EH (cell line): ENCODE results near the gene PPP4C.
A peak's percentile ranks its signal among the peaks of the same experiment; 100 is the strongest.

Source experiments
- DNase-seq: peaks from one replicate; pipeline ENCODE4 v3.0.0-alpha.2; 2015; ENCODE audit warnings: low read depth

PPP4C gene

GRCh38 chr16:30082545-30083090, 6.8 kb downstream of the PPP4C start:
- DNase-seq, result no peak

GRCh38 chr16:30083216-30084055, 7.6 kb downstream of the PPP4C start:
- DNase-seq, result no peak

GRCh38 chr16:30084096-30084815, 8.5 kb downstream of the PPP4C start:
- DNase-seq, result no peak

- no peak for DNase-seq
Observed at GRCh38 chr16:30084816-30085159, 9.0 kb downstream of the PPP4C start.

- no peak for DNase-seq
Observed at GRCh38 chr16:30085247-30085646, 9.5 kb downstream of the PPP4C start.

GRCh38 chr16:30085820-30086219, 10.0 kb downstream of the PPP4C start:
- no peak for DNase-seq

GRCh38 chr16:30086291-30087140, 10.7 kb downstream of the PPP4C start:
- DNase-seq, result no peak

GRCh38 chr16:30087181-30087898, 11.5 kb downstream of the PPP4C start:
- DNase-seq, result no peak

- no peak for DNase-seq
Observed at GRCh38 chr16:30088237-30088831, 12.5 kb downstream of the PPP4C start.

GRCh38 chr16:30088832-30089624, 13.2 kb downstream of the PPP4C start:
- no peak for DNase-seq

GRCh38 chr16:30090610-30091331, 15.0 kb downstream of the PPP4C start:
- no peak for DNase-seq

- DNase-seq, result peak; percentile 90
Observed at GRCh38 chr16:30091474-30092372, 15.9 kb downstream of the PPP4C start, which contains the start of gene TBX6. Gene TBX6 (minus strand): TSS chr16:30091924. CDS start chr16:30091193, 731 bp downstream.

GRCh38 chr16:30092373-30093010, 16.7 kb downstream of the PPP4C start:
- DNase-seq, result peak; percentile 43

- DNase-seq, result no peak
Observed at GRCh38 chr16:30094541-30095165, 18.9 kb downstream of the PPP4C start.

GRCh38 chr16:30095166-30096078, 19.6 kb downstream of the PPP4C start:
- DNase-seq, result peak; percentile 18

GRCh38 chr16:30096105-30096861, 20.5 kb downstream of the PPP4C start, which contains the start of gene YPEL3:
Gene YPEL3 (minus strand): TSS chr16:30096213. CDS start chr16:30095482, 731 bp downstream.
- DNase-seq, result peak; percentile 91
